ENCODE data around the gene OTUD5.

Gene OTUD5

DNA sequence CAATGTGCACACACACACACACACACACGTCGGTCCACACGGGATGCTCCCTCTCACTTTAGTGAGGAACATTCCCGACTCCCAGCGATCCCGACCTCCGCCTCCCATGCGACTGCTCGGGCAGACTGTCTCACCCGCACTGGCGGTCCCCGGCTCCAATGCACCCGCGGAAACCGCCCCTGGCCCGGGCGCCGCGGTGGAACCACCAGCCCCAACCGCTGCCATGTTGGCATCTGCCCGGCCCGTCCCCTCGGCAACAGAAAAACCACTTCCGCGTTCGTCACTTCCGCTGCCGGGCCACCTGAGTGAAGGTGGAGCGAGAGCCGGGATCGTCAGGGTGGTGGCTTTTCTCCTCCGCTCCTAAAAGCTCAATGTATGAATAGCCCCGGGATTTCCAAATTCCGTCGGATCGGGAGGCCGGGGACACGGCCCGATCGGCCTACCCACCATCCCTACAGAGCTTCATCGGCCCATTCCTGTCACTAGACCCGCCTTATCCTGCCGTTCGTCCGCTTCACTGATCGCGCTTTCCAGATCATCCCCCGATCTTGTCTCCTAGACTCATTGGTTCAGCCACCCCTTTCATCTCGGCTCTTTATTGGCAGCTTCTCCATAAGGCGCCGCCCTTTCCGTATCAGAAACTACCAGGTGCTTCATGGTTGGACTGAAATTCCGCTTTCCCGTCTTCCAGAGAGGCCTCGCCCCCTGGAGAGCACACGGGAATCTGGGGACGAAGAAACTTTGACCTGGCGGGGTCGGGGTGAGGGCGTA is 45.8 kb downstream of the OTUD5 start, which contains the start of gene SLC35A2:
SLC35A2 (minus strand) TSS at position 235 of the 771 bp plus-strand sequence; CDS start at position 225, 10 bp downstream.
- no peak for DNase-seq (ENCODE audit: low read depth in 2 of 2)

GRCh38 chrX:48910926-48911411 is 46.4 kb downstream of the OTUD5 start:
- DNase-seq (ENCODE audit: low read depth in 2 of 2): no peak

- DNase-seq (ENCODE audit: low read depth in 2 of 2): no peak
Measured at GRCh38 chrX:48909703-48910294, 47.6 kb downstream of the OTUD5 start.

DNA sequence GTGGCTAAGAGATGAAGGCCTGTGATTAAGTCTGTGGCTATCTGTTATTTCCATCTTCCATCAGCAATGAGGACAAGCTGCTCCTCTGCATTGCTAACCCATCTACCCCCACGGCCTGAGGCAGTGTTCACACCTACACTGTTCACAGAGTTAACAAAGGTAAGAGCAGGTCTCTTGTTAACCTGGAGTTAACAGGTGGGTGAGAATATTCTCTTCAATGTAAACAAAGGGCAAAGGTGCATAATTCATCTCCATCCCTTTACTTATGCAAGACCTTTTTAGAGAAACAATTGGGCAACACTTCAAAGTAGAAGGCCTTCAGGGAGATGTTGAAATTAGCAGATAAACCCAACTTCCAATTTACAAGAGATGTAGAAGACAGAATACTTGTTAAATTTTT is 48.8 kb downstream of the OTUD5 start:
- no peak for DNase-seq (ENCODE audit: low read depth in 2 of 2)

- DNase-seq (ENCODE audit: low read depth in 2 of 2): no peak
Measured at GRCh38 chrX:48905090-48905790, 52.2 kb downstream of the OTUD5 start.

- DNase-seq (ENCODE audit: low read depth in 2 of 2): no peak
Measured at GRCh38 chrX:48904626-48905025, 52.8 kb downstream of the OTUD5 start.

DNA sequence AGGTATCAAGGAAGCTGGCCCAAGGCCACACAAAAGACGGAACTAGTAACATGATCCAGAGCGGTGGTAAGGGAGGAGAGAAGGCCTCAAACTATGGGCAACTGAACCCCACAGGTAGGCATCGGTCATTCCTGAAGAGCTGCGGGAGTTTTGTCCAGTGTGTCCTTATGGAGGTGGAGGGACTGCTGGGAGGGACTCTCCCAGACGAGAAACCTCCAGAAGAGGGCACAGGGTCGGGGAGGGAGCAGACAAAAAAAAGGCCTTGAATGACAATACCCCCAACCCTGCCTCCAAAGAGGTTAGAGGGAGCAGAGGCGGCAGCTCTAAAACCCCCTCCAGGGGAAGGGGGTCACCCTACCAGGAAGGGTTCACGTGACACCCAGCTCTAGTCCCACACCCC is 53.2 kb downstream of the OTUD5 start:
- no peak for DNase-seq (ENCODE audit: low read depth in 2 of 2)

- no peak for DNase-seq (ENCODE audit: low read depth in 2 of 2)
Measured at GRCh38 chrX:48903290-48903689, 54.1 kb downstream of the OTUD5 start.

GRCh38 chrX:48902776-48903175 is 54.6 kb downstream of the OTUD5 start:
- DNase-seq (ENCODE audit: low read depth in 2 of 2): no peak

GRCh38 chrX:48902135-48902534 is 55.3 kb downstream of the OTUD5 start:
- no peak for DNase-seq (ENCODE audit: low read depth in 2 of 2)

GRCh38 chrX:48901069-48901468 is 56.3 kb downstream of the OTUD5 start:
- DNase-seq (ENCODE audit: low read depth in 2 of 2): no peak

GRCh38 chrX:48899078-48899410 is 58.4 kb downstream of the OTUD5 start:
- DNase-seq (ENCODE audit: low read depth in 2 of 2): no peak

DNA sequence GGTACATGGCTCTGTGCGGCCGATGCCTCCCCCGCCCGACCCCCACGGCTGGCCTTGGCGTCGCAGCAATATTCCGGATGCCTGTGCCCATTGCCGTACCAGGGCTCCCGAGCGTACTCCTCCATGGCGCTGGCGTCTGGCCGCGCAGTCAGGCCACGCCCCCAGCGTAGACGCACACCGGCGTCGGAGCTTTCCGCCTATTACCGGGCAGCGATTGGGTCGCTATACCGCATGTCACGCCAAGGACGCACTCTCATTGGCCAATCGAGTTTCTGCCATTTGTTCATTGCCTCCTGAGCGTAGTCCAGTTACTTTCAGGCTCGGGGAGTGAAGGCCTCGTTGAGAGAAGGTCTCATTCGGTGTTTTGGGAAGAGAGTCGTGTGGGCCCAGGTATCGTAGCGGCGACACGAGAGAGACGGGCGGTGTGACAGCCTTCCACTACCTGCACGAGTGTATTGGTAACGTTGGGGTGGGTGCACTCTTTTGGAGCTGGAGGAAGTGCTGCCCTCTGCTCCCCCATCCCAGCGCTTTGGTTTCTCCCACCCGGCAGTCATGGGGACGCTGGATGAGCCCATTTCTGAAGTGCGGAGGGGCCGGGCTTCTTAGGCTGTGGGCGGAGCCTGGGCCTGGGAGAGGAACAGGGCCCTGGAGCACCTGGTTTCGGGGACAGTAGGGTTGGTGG is 59.6 kb downstream of the OTUD5 start, which contains the start of the genes PQBP1 and TIMM17B:
PQBP1 (plus strand) TSS at position 306 of the 682 bp plus-strand sequence. CDS start 580 bp downstream, outside the sequence.
TIMM17B (minus strand) TSS at position 144 of the 682 bp plus-strand sequence; CDS start at position 125, 19 bp downstream.
- peak; percentile 90 to 91 for DNase-seq (ENCODE audit: low read depth in 2 of 2)

DNA sequence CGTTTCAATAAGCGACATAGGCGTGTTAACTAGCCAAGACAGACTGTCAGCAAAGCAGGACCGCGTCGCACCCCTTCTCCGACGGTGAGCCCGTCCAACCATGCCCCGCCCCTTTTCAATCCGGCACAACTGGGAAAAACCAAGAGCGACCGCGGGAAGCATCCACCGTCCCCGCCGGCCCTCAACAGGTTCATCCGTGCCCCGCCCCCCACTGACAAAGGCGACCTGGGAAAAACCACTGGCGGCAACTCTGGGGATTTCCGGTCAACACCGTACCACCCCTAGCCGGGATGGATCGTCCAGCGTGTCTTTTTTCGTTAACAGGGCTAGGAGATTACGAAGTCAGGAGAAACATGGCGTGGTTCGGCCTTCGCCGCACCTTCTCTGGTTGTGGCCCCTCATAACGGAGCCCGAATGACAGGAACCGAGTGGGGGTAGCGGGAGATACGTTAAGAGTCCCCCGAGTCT is 60.2 kb downstream of the OTUD5 start:
- DNase-seq (ENCODE audit: low read depth in 2 of 2): no peak

DNA sequence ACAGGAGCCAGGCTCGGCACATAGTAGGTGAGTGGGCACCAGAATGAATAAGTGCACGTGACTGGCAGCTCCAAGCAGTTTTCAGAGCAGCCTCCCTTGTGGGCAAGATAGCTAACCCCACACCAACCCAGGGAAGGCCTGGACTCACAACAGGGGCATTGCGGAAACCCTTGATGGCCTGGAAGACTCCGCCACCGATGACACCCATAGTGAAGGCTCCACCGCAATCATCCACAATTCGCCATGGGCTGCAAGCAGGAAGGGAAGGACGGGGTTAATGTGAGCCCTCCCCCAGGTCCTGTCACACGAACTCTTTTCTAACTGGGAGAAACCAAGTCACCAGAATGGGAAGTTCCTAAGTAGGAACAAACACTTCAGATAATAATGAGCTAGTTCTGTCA is 60.8 kb downstream of the OTUD5 start:
- no peak for DNase-seq (ENCODE audit: low read depth in 2 of 2)

DNA sequence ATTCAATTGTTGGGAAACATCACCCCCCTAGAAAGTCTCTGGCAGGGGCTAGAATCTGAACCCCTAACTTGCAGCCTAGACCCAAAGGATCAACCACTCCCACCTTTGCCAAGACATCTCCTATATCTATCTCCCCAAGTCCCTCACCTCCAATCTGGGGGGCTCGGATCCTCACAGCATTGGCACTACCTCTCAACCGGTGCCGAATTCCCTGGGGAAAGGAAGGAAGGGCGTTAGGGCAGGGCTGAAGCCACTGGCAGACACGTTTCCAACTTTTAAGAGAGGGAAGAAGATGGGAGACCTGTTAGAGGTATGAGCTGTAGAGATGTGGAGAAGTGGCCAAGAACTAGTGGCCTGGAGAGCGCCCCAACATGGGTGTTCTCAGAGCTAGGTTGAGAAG is 62.5 kb downstream of the OTUD5 start:
- no peak for DNase-seq (ENCODE audit: low read depth in 2 of 2)

DNA sequence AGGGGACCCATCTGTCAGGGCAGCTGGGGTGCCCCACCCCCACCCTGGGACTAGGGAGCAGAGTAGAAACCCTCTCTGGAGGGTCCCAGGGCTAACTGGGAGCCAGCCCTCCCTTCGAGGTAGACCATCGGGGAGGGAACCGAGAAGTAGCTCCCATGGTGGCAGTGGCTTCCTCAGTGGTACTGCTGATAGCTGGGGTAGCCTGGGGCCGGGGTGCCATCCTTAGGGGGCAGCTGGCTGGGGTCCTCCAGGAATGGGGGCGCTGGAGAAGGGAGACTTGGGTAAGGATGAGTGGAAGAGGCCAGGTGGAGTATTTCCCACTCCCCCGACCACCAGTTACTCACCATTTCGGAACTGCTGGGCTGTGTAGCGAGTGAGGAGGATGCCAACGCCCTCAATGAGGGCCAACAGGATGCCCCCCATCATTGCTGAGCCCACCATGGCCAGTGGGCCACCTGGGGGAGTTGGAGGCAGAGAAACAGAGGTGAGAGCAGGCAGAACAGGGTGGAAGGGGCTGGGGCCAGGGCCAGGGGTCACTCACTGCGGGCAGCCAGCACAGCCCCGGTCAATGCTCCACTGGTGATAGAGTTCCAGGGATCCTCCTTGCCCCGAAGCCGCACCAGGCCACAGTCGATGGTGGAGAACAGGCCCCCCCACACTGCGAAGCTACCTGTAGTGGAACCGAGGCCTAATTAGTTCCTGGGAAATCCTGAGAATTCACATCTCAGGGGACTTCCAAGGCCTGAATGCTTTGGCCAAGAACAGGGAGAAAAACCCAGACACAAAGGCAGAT is 63.7 kb downstream of the OTUD5 start:
- DNase-seq (ENCODE audit: low read depth in 2 of 2): no peak

DNA sequence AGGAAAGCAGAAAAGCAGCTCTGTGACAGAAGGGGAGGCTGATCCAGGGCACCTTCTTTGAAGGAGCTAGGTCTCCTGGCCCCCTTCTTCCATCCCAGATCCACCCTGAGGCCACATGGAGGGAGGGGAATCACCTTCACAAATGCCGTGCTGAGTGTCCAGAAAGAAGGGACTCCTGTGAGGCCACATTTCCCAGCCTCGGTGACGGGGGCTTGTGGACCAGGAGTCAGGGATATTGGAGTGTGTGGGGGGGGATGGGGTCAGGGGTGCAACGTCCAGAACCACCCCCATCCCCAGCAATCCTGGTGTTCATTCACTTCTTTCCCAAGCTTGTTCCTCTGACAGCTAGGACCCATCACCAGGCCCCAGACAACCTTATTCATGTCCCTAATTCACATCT is 64.5 kb downstream of the OTUD5 start:
- DNase-seq (ENCODE audit: low read depth in 2 of 2): no peak

GRCh38 chrX:48891402-48892288 is 65.8 kb downstream of the OTUD5 start:
- peak in 1 of 2 experiments; percentile 32 for DNase-seq (ENCODE audit: low read depth in 2 of 2)

DNA sequence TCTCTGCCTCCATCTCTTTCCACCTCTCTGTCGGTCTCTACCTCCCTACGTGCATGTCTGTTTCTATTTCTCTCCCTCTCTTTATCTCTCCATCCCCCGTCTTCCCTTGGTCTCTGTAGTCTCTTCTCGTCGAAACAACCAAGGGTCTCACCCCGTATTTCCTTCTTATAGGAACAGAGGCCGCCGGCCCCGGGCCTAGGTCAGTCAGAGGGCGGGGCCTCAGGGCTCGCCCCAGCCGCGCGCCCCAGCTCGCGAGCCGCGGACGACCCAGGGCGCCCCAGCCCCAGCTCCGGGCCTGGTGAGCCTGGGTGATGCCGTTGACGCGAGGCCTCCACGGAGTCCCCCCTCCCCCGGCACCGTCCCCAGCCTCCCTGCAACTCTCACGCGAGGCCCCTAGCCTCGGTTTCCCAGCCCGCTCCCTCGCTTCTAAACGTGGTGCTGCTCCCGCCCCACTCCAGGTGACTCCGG is 66.4 kb downstream of the OTUD5 start:
- DNase-seq (ENCODE audit: low read depth in 2 of 2): no peak
